Measurements from ENCODE around the gene KATNA1. TPM values are rescaled to one million over a fixed set of nuclear protein-coding genes. Genes with fewer than 3 reads are reported as not detected.
"Not testable (repeated sequence)": the region's sequence is repeated elsewhere in the genome, so short reads cannot be mapped to it uniquely, and the experiment has no call there.

Gene KATNA1
- total RNA-seq, result 10 to 100 TPM; 24.7 to 27.2 TPM

GRCh38 chr6:149648148-149649145, at the start of gene KATNA1:
Gene KATNA1, minus strand, starts transcription at chr6:149648714. Its CDS starts 10,167 bp downstream, at chr6:149638547.
- H3K27ac Mint-ChIP-seq, result peak within 1 kb of the TSS; percentile 91
- H3K27me3 Mint-ChIP-seq, result no peaks in the 10 kb centered on the region
- ChIA-PET POLR2A (interaction anchor here (0.7 kb wide), 1 partner anchor 69 kb away, joined by 3 read pairs; the partner anchor contains the start of gene LATS1), CTCF (no interaction called here)
- no peaks in the 10 kb centered on the region for H3K9me3 Mint-ChIP-seq
- H3K36me3 Mint-ChIP-seq (ENCODE audit: low read depth), result peaks cover 8% of the 10 kb centered on the region
- H3K4me1 Mint-ChIP-seq, result peaks cover 33% of the 10 kb centered on the region
- H3K4me3 Mint-ChIP-seq, result peak within 1 kb of the TSS; percentile 81
- peak; percentile 89 for DNase-seq

GRCh38 chr6:149698175-149698574, 49.7 kb upstream of the KATNA1 start:
- Mint-ChIP-seq H3K36me3 (ENCODE audit: low read depth) (peaks cover 25% of the 10 kb centered on the region), H3K27ac (no peak overlapping the region), H3K4me3 (no peak overlapping the region), H3K4me1 (peaks cover 19% of the 10 kb centered on the region), H3K9me3 (no peaks in the 10 kb centered on the region), H3K27me3 (no peaks in the 10 kb centered on the region)
- DNase-seq, result no peak
- ChIA-PET POLR2A (no interaction called here), CTCF (interaction anchor here (0.6 to 1.1 kb wide), 2 partner anchors 36 to 461 kb away, joined by 3 to 4 read pairs; no protein-coding TSS in a partner anchor)

GRCh38 chr6:149696901-149697300, 48.4 kb upstream of the KATNA1 start:
- CTCF ChIA-PET, result no interaction called here
- DNase-seq, result no peak
- POLR2A ChIA-PET, result no interaction called here
- Mint-ChIP-seq H3K36me3 (ENCODE audit: low read depth) (peaks cover 33% of the 10 kb centered on the region), H3K9me3 (no peaks in the 10 kb centered on the region), H3K27me3 (no peaks in the 10 kb centered on the region), H3K27ac (no peak overlapping the region), H3K4me3 (no peak overlapping the region), H3K4me1 (peaks cover 19% of the 10 kb centered on the region)

- POLR2A ChIA-PET, result no interaction called here
Observed at GRCh38 chr6:149694921-149695320, 46.4 kb upstream of the KATNA1 start.

GRCh38 chr6:149691201-149691600, 42.7 kb upstream of the KATNA1 start:
- no peak overlapping the region for H3K27ac Mint-ChIP-seq

More at GRCh38 chr6:149694921-149695320, 46.4 kb upstream of the KATNA1 start:
- no peaks in the 10 kb centered on the region for H3K9me3 Mint-ChIP-seq
- H3K27me3 Mint-ChIP-seq, result no peaks in the 10 kb centered on the region
- CTCF ChIA-PET, result interaction anchor here (1.0 kb wide), 1 partner anchor 17 kb away, joined by 3 read pairs; no protein-coding TSS in a partner anchor
- H3K27ac Mint-ChIP-seq, result no peak overlapping the region
- peaks cover 18% of the 10 kb centered on the region for H3K4me1 Mint-ChIP-seq
- peaks cover 34% of the 10 kb centered on the region for H3K36me3 Mint-ChIP-seq (ENCODE audit: low read depth)
- H3K4me3 Mint-ChIP-seq, result no peak overlapping the region
- no peak for DNase-seq

GRCh38 chr6:149686230-149686629, 37.7 kb upstream of the KATNA1 start:
- Mint-ChIP-seq H3K27ac (peak overlapping the region; percentile 34), H3K27me3 (no peaks in the 10 kb centered on the region), H3K4me1 (peaks cover 32% of the 10 kb centered on the region), H3K9me3 (no peaks in the 10 kb centered on the region), H3K4me3 (no peak overlapping the region), H3K36me3 (ENCODE audit: low read depth) (peaks cover 37% of the 10 kb centered on the region)
- DNase-seq, result no peak
- ChIA-PET CTCF (interaction anchor here (0.7 to 0.9 kb wide), 2 partner anchors 26 to 32 kb away, joined by 3 to 4 read pairs; no protein-coding TSS in a partner anchor), POLR2A (interaction anchor here (0.7 kb wide), 2 partner anchors 32 to 111 kb away, joined by 4 to 17 read pairs; partner anchors contain the start of gene LATS1)

More at GRCh38 chr6:149691201-149691600, 42.7 kb upstream of the KATNA1 start:
- POLR2A ChIA-PET, result no interaction called here
- H3K4me3 Mint-ChIP-seq, result no peak overlapping the region
- DNase-seq, result no peak
- CTCF ChIA-PET, result no interaction called here
- peaks cover 43% of the 10 kb centered on the region for H3K36me3 Mint-ChIP-seq (ENCODE audit: low read depth)
- peaks cover 26% of the 10 kb centered on the region for H3K4me1 Mint-ChIP-seq
- H3K27me3 Mint-ChIP-seq, result no peaks in the 10 kb centered on the region
- no peaks in the 10 kb centered on the region for H3K9me3 Mint-ChIP-seq

- ChIA-PET CTCF (no interaction called here), POLR2A (no interaction called here)
- Mint-ChIP-seq H3K27me3 (no peaks in the 10 kb centered on the region), H3K27ac (no peak overlapping the region), H3K36me3 (ENCODE audit: low read depth) (peaks cover 41% of the 10 kb centered on the region), H3K4me3 (no peak overlapping the region), H3K4me1 (peaks cover 21% of the 10 kb centered on the region), H3K9me3 (no peaks in the 10 kb centered on the region)
- no peak for DNase-seq
Observed at GRCh38 chr6:149683256-149683859, 34.8 kb upstream of the KATNA1 start.

GRCh38 chr6:149681845-149682244, 33.3 kb upstream of the KATNA1 start:
- CTCF ChIA-PET, H3K4me3 Mint-ChIP-seq, DNase-seq, POLR2A ChIA-PET, H3K27me3 Mint-ChIP-seq, H3K27ac Mint-ChIP-seq, H3K9me3 Mint-ChIP-seq: not testable (repeated sequence)
- H3K4me1 Mint-ChIP-seq, result peaks cover 14% of the 10 kb centered on the region
- H3K36me3 Mint-ChIP-seq (ENCODE audit: low read depth), result peaks cover 49% of the 10 kb centered on the region

- Mint-ChIP-seq H3K27ac (no peak overlapping the region), H3K9me3 (no peaks in the 10 kb centered on the region), H3K4me3 (no peak overlapping the region), H3K27me3 (no peaks in the 10 kb centered on the region), H3K4me1 (peaks cover 7% of the 10 kb centered on the region), H3K36me3 (ENCODE audit: low read depth) (peaks cover 48% of the 10 kb centered on the region)
- ChIA-PET POLR2A (no interaction called here), CTCF (no interaction called here)
- DNase-seq, result no peak
Observed at GRCh38 chr6:149681209-149681608, 32.7 kb upstream of the KATNA1 start.

- peaks cover 3% of the 10 kb centered on the region for H3K4me1 Mint-ChIP-seq
- no peaks in the 10 kb centered on the region for H3K27me3 Mint-ChIP-seq
- ChIA-PET CTCF (interaction anchor here (0.5 to 0.7 kb wide), 2 partner anchors 142 to 497 kb away, joined by 3 to 4 read pairs; no protein-coding TSS in a partner anchor), POLR2A (interaction anchor here (0.6 kb wide), 1 partner anchor 16 kb away, joined by 5 read pairs; no protein-coding TSS in a partner anchor)
- no peak for DNase-seq
- peaks cover 50% of the 10 kb centered on the region for H3K36me3 Mint-ChIP-seq (ENCODE audit: low read depth)
- no peaks in the 10 kb centered on the region for H3K9me3 Mint-ChIP-seq
- H3K4me3 Mint-ChIP-seq, result no peak overlapping the region
- no peak overlapping the region for H3K27ac Mint-ChIP-seq
Observed at GRCh38 chr6:149680503-149680902, 32.0 kb upstream of the KATNA1 start.

- H3K36me3 Mint-ChIP-seq (ENCODE audit: low read depth), result peaks cover 63% of the 10 kb centered on the region
- DNase-seq, H3K27me3 Mint-ChIP-seq, H3K9me3 Mint-ChIP-seq, H3K4me1 Mint-ChIP-seq, POLR2A ChIA-PET, H3K4me3 Mint-ChIP-seq: not testable (repeated sequence)
- H3K27ac Mint-ChIP-seq, result peak overlapping the region; percentile 41
- CTCF ChIA-PET, result interaction anchor here (0.6 to 1.2 kb wide), 4 partner anchors 60 to 644 kb away, joined by 3 to 4 read pairs (median 4); partner anchors contain the start of gene ZC3H12D
Observed at GRCh38 chr6:149672265-149672664, 23.8 kb upstream of the KATNA1 start.

- Mint-ChIP-seq H3K9me3 (no peaks in the 10 kb centered on the region), H3K4me1 (peaks cover 17% of the 10 kb centered on the region), H3K36me3 (ENCODE audit: low read depth) (peaks cover 48% of the 10 kb centered on the region), H3K4me3 (no peak overlapping the region), H3K27me3 (no peaks in the 10 kb centered on the region), H3K27ac (no peak overlapping the region)
- DNase-seq, result no peak
- CTCF ChIA-PET, result interaction anchor here (0.9 to 1.3 kb wide), 6 partner anchors 9 to 162 kb away, joined by 3 to 4 read pairs (median 3); no protein-coding TSS in a partner anchor
- POLR2A ChIA-PET, result interaction anchor here (0.6 kb wide), 1 partner anchor 53 kb away, joined by 9 read pairs; no protein-coding TSS in a partner anchor
Observed at GRCh38 chr6:149660028-149660427, 11.5 kb upstream of the KATNA1 start.

- Mint-ChIP-seq H3K27ac (no peak overlapping the region), H3K27me3 (no peaks in the 10 kb centered on the region), H3K4me3 (no peak overlapping the region), H3K4me1 (peaks cover 17% of the 10 kb centered on the region), H3K36me3 (ENCODE audit: low read depth) (peaks cover 32% of the 10 kb centered on the region), H3K9me3 (no peaks in the 10 kb centered on the region)
- ChIA-PET POLR2A (no interaction called here), CTCF (no interaction called here)
- no peak for DNase-seq
Observed at GRCh38 chr6:149657441-149657840, 8.9 kb upstream of the KATNA1 start.

Measured in activated CD4-positive, alpha-beta T cell treated with anti-CD3 and anti-CD28 coated beads, Interleukin-2, amount 10 ng/mL, durations not matched to agents 7 days and 5 days (primary cell).